Colonic mucosa (tissue), 4 donors: ENCODE measurements around the gene TMEM63A. TPM values are rescaled to one million over a fixed set of nuclear protein-coding genes. Genes with fewer than 3 reads are reported as not detected.
"Not testable (repeated sequence)": the region's sequence is repeated elsewhere in the genome, so short reads cannot be mapped to it uniquely, and the experiment has no call there.

Source experiments
- DNase-seq: peaks from one replicate; pipeline ENCODE4 v3.0.0-alpha.2; 2020
- H3K27ac ChIP-seq: fragments of 200-600 bp; one replicate; pipeline ENCODE4 v1.8.0; 2021
- H3K27me3 ChIP-seq: fragments of 200-600 bp; one replicate; pipeline ENCODE4 v1.8.0; 2021
- H3K36me3 ChIP-seq: fragments of 200-600 bp; one replicate; pipeline ENCODE4 v1.8.0; 2021
- H3K4me1 ChIP-seq: fragments of 200-600 bp; one replicate; pipeline ENCODE4 v1.8.0; 2021; ENCODE audit warnings: mild to moderate bottlenecking
- H3K4me3 ChIP-seq: fragments of 200-600 bp; one replicate; pipeline ENCODE4 v1.8.0; 2021
- H3K9ac ChIP-seq, 2 donors: one replicate each; pipeline ENCODE4 v1.7.0; 2013; ENCODE audit warnings: control low read depth in 2 of 2, low read depth in 2 of 2, low read length in 2 of 2
- H3K9me3 ChIP-seq: fragments of 200-600 bp; one replicate; pipeline ENCODE4 v1.8.0; 2021
- CTCF ChIP-seq: fragments of 200-600 bp; IDR thresholded peaks from one replicate; pipeline ENCODE4 v1.8.0; 2022; ENCODE audit warnings: antibody characterized with exemption, mild to moderate bottlenecking
- intact Hi-C: fragments of 100-400 bp; cut with DNase I; formaldehyde crosslinking; loops from one replicate; pipeline ENCODE4 v1.14.1; 2022
- total RNA-seq, 2 donors: library from RNA; stranded (reverse); fragmentation: NEBNext Ultra II Directional in 1 of 2; extraction: Animal tissue kit (Norgen Biotek cat#: 25700) in 1 of 2; gene quantifications; one replicate each; pipeline ENCODE4 v1.2.1, GENCODE V29; 2021
- donor health status: healthy.
- donor health status: DM: no; HTN: no; CAD: no.
- donor health status: DM: no; HTN: no; CAD: no.

TMEM63A gene
- total RNA-seq, 2 donors from 2014 or later, result 124 to 165 TPM

GRCh38 chr1:225888898-225889601 is 6.9 kb upstream of the TMEM63A start, which contains the start of gene LEFTY1:
Gene LEFTY1, minus strand, starts transcription at chr1:225889146. Its CDS starts 80 bp downstream, at chr1:225889066.
- Histone ChIP-seq H3K27ac (peak within 1 kb of the TSS; percentile 89), H3K27me3 (no peaks in the 10 kb centered on the region), H3K4me3 (peak within 1 kb of the TSS; percentile 30), H3K36me3 (no peaks in the 10 kb centered on the region), H3K4me1 (peaks cover 5% of the 10 kb centered on the region), H3K9ac (peak within 1 kb of the TSS; percentile 68 to 93), H3K9me3 (no peaks in the 10 kb centered on the region)
- TF ChIP-seq CTCF, result no peak
- DNase-seq, result peak; percentile 83
- intact Hi-C loops, result no loop called here

GRCh38 chr1:225888289-225888897 is 6.2 kb upstream of the TMEM63A start:
- Histone ChIP-seq H3K4me3 (peak overlapping the region; percentile 30), H3K36me3 (no peaks in the 10 kb centered on the region), H3K4me1 (peaks cover 5% of the 10 kb centered on the region), H3K9me3 (no peaks in the 10 kb centered on the region), H3K9ac (peak overlapping the region; percentile 68 to 93), H3K27me3 (no peaks in the 10 kb centered on the region), H3K27ac (peak overlapping the region; percentile 89)
- intact Hi-C loops, result no loop called here
- no peak for DNase-seq
- no peak for TF ChIP-seq CTCF

GRCh38 chr1:225887554-225888288 is 5.5 kb upstream of the TMEM63A start:
- H3K9ac ChIP-seq, result peak overlapping the region; percentile 68 to 93
- H3K36me3 ChIP-seq, H3K4me1 ChIP-seq, H3K27me3 ChIP-seq, intact Hi-C loops, DNase-seq, H3K9me3 ChIP-seq: not testable (repeated sequence)
- peak overlapping the region; percentile 30 for H3K4me3 ChIP-seq
- H3K27ac ChIP-seq, result peak overlapping the region; percentile 89

DNA sequence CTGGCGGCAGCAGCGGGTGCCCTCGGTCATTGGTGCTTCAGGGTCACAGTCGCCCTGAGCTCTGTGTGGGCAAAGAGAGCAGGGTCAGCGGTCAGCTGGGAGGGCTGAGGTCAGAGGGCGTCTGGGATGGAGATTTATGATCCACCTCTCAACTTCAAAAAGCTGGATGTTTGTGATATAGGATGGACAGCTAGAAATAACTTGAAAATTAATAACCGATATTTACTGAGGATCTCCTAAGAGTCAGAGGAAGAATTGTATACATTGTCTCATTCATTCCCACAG is 4.8 kb upstream of the TMEM63A start:
- H3K9ac ChIP-seq, result peak overlapping the region in 1 of 2 donors; percentile 61
- H3K4me1 ChIP-seq, result peaks cover 5% of the 10 kb centered on the region

DNA sequence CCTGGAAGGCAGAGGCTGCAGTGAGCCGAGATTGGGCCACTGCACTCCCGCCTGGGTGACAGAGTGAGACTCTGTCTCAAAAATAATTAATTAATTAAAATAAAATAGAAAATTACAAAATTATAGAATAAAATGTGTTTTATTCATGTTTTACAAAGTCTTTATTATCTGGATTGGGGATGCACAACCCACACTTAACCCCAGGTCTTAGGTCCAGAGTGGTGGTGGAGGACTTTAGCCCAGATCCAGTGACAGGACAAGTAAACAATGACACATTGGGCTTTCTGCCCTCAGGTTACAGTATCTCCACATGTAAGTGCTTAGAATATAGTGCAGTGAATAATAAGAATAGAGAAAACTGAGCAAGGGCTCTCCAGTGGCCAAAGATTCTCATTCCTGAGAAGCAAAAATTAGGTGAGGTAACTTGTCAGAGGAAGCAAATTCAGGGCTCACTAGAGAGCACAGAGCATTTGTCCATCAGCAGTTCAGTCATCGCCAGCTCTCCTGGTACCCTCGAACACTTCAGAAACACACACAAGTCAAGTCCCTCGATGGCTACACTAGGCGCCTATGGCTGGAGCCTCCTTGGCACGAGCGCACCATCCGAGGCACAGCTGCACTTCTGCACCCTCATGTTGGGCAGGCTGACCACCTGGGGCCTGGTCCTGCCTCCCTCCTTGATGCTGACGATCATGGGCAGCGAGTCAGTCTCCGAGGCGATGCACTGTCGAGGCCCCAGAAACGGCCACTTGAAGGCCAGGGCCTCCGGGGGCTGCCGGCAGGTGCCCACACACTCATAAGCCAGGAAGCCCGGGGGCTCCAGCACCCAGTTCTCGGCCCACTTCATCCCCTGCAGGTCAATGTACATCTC is 4.2 kb upstream of the TMEM63A start:
- no peak for TF ChIP-seq CTCF
- Histone ChIP-seq H3K36me3 (no peaks in the 10 kb centered on the region), H3K9me3 (no peaks in the 10 kb centered on the region), H3K27me3 (no peaks in the 10 kb centered on the region), H3K9ac (peak overlapping the region in 1 of 2 donors; percentile 61), H3K27ac (peak overlapping the region; percentile 56), H3K4me3 (peak overlapping the region; percentile 30), H3K4me1 (peaks cover 5% of the 10 kb centered on the region)
- intact Hi-C loops, result no loop called here
- DNase-seq, result no peak

More for the DNA sequence above, 4.8 kb upstream of the TMEM63A start:
- intact Hi-C loops, result no loop called here
- no peaks in the 10 kb centered on the region for H3K9me3 ChIP-seq
- H3K36me3 ChIP-seq, result no peaks in the 10 kb centered on the region
- H3K27ac ChIP-seq, result peak overlapping the region; percentile 56
- H3K27me3 ChIP-seq, result no peaks in the 10 kb centered on the region
- peak overlapping the region; percentile 30 for H3K4me3 ChIP-seq
- DNase-seq, result no peak
- no peak for TF ChIP-seq CTCF
